Testis (tissue), 3 donors: ENCODE measurements around the gene TPM4. TPM values are rescaled to one million over a fixed set of nuclear protein-coding genes. Genes with fewer than 3 reads are reported as not detected.

Source experiments
- DNase-seq: peaks from one replicate; pipeline ENCODE4 v3.0.0-alpha.2; 2019
- H3K27ac ChIP-seq, 2 donors: fragments of 200-600 bp; sonication (generic); one replicate each; pipeline ENCODE4 v1.5.1; 2019
- H3K27me3 ChIP-seq: fragments of 200-600 bp; sonication (generic); one replicate; pipeline ENCODE4 v1.5.1; 2019
- H3K36me3 ChIP-seq: fragments of 200-600 bp; sonication (generic); one replicate; pipeline ENCODE4 v1.5.1; 2017; ENCODE audit warnings: low read depth; ENCODE audit errors: missing control alignments
- H3K4me1 ChIP-seq: fragments of 200-600 bp; sonication (generic); one replicate; pipeline ENCODE4 v1.5.1; 2019
- H3K4me3 ChIP-seq, 2 donors: fragments of 200-600 bp; sonication (generic); one replicate each; pipeline ENCODE4 v1.5.1; 2017 to 2019
- H3K9me3 ChIP-seq: fragments of 200-600 bp; sonication (generic); one replicate; pipeline ENCODE4 v1.5.1; 2017
- POLR2A ChIP-seq: fragments of 450-650 bp; IDR thresholded peaks from one replicate; pipeline ENCODE4 v1.6.1; 2017; ENCODE audit warnings: antibody characterized with exemption, mild to moderate bottlenecking, moderate library complexity
- WGBS, 2 donors: methylation state at CpG; one replicate each; pipeline ENCODE4 v1.1.5; 2018; 5-methylcytosine and 5-hydroxymethylcytosine counted together
- intact Hi-C: fragments of 100-400 bp; cut with DNase I; formaldehyde crosslinking; loops from one replicate; pipeline ENCODE4 v1.15.1; 2023; ENCODE audit warnings: low total_unique reads
- polyA plus RNA-seq: library from polyadenylated mRNA; stranded (reverse); fragments of 350-450 nt; fragmentation: Illumina TruSeq; extraction: RNeasy Lipid Tissue Mini Kit (QIAGEN cat#74804); gene quantifications from one replicate; pipeline ENCODE4 v1.2.3, GENCODE V29; 2014; ENCODE audit warnings: low read depth, low replicate concordance; ENCODE audit not compliant: insufficient read depth
- total RNA-seq, 2 donors: library from RNA; depleted of rRNA; stranded (reverse); fragments of >200 nt; gene quantifications; one replicate each; pipeline ENCODE4 v1.2.3, GENCODE V29; 2016
- TF ChIP-seq, protein P1 (sequence below), 3 experiments: fragments of 450-650 bp in 2 of 3; fragments of 200-600 bp in 1 of 3; sonication (generic) in 1 of 3; IDR thresholded peaks; one replicate each; pipeline ENCODE4 v1.5.1; 2016 to 2019; ENCODE audit warnings: antibody characterized with exemption in 3 of 3, mild to moderate bottlenecking in 2 of 3, moderate library complexity in 1 of 3

The TPM4 gene
- total and polyA plus RNA-seq, 3 donors from 2014 or later = 212 to 271 (median 227) TPM

DNA sequence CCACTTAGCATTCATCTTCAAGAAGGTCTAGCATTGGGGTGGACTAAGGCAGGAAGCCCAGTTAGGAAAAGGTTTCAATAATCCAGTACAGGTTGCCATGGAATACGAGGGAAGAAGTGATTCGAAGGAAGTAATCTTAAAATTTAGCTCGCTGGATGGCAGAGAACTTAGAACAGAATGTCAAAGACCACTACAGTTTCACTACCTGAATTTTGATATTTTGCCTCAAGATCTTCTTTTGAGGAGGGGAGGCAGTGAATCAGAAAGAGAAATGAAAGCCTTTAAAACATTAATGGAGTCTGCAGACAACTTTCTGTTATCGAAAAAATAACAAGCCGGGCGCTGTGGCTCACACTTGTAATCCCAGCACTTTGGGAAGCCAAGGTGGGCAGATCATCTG is 28.4 kb downstream of the TPM4 start:
- no peaks in the 10 kb centered on the region for H3K27me3 ChIP-seq
- WGBS, 2 donors = 84 to 86% methylated on average over 6 of the region's 6 CpGs
- DNase-seq = no peak
- TF ChIP-seq POLR2A = no peak
- TF ChIP-seq, protein P1, sequence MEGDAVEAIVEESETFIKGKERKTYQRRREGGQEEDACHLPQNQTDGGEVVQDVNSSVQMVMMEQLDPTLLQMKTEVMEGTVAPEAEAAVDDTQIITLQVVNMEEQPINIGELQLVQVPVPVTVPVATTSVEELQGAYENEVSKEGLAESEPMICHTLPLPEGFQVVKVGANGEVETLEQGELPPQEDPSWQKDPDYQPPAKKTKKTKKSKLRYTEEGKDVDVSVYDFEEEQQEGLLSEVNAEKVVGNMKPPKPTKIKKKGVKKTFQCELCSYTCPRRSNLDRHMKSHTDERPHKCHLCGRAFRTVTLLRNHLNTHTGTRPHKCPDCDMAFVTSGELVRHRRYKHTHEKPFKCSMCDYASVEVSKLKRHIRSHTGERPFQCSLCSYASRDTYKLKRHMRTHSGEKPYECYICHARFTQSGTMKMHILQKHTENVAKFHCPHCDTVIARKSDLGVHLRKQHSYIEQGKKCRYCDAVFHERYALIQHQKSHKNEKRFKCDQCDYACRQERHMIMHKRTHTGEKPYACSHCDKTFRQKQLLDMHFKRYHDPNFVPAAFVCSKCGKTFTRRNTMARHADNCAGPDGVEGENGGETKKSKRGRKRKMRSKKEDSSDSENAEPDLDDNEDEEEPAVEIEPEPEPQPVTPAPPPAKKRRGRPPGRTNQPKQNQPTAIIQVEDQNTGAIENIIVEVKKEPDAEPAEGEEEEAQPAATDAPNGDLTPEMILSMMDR (IDR thresholded peaks at IDR 0.05) = no peak
- H3K36me3 ChIP-seq = no peaks in the 10 kb centered on the region
- no peak overlapping the region for H3K27ac ChIP-seq
- no peaks in the 10 kb centered on the region for H3K9me3 ChIP-seq
- no peak overlapping the region for H3K4me3 ChIP-seq
- intact Hi-C loops = no loop called here
- peaks cover under 1% of the 10 kb centered on the region for H3K4me1 ChIP-seq

GRCh38 chr19:16106121-16106520 is 29.8 kb downstream of the TPM4 start:
- Histone ChIP-seq H3K36me3 (no peaks in the 10 kb centered on the region), H3K9me3 (no peaks in the 10 kb centered on the region), H3K4me1 (no peaks in the 10 kb centered on the region), H3K4me3 (no peak overlapping the region), H3K27ac (no peak overlapping the region), H3K27me3 (no peaks in the 10 kb centered on the region)
- no peak for DNase-seq
- intact Hi-C loops = no loop called here
- 21 to 26% methylated on average over 3 of the region's 3 CpGs for WGBS, 2 donors
- TF ChIP-seq POLR2A = no peak
- TF ChIP-seq, protein P1 (IDR thresholded peaks at IDR 0.05) = no peak

GRCh38 chr19:16111160-16111908 is 35.0 kb downstream of the TPM4 start, which contains the start of gene RAB8A:
TSS of gene RAB8A (plus strand) at chr19:16111889. CDS start at chr19:16111902, 13 bp downstream.
- H3K9me3 ChIP-seq = no peaks in the 10 kb centered on the region
- peaks cover 16% of the 10 kb centered on the region for H3K4me1 ChIP-seq
- H3K27me3 ChIP-seq = no peaks in the 10 kb centered on the region
- WGBS, 2 donors = 0 to 20% methylated on average over 2 to 74 of the region's 81 CpGs
- TF ChIP-seq POLR2A = no peak
- TF ChIP-seq, protein P1 (IDR thresholded peaks at IDR 0.05) = peak; percentile 95 to 99 (median 98)
- peak within 1 kb of the TSS; percentile 85 to 97 for H3K27ac ChIP-seq
- DNase-seq = peak; percentile 99
- intact Hi-C loops = loop anchor here (10.0 kb wide), 2 partner anchors 47 to 73 kb away; partner anchors contain the start of gene FAM32A
- peak within 1 kb of the TSS; percentile 71 to 96 for H3K4me3 ChIP-seq
- H3K36me3 ChIP-seq = no peaks in the 10 kb centered on the region

GRCh38 chr19:16111909-16112752 is 35.8 kb downstream of the TPM4 start:
- Histone ChIP-seq H3K27ac (peak overlapping the region; percentile 85 to 97), H3K36me3 (no peaks in the 10 kb centered on the region), H3K27me3 (no peaks in the 10 kb centered on the region), H3K9me3 (no peaks in the 10 kb centered on the region), H3K4me3 (peak overlapping the region; percentile 71 to 96), H3K4me1 (peaks cover 16% of the 10 kb centered on the region)
- TF ChIP-seq, protein P1 (IDR thresholded peaks at IDR 0.05) = no peak
- no peak for TF ChIP-seq POLR2A
- intact Hi-C loops = loop anchor here (10.0 kb wide), 2 partner anchors 47 to 73 kb away; partner anchors contain the start of gene FAM32A
- WGBS, 2 donors = 1 to 3% methylated on average over 19 to 37 of the region's 37 CpGs
- no peak for DNase-seq
